Suprapubic skin (tissue), 4 donors: ENCODE data around the gene PMEL. TPM values are rescaled to one million over a fixed set of nuclear protein-coding genes. Genes with fewer than 3 reads are reported as not detected.

Source experiments
- DNase-seq, 2 donors: peaks; one replicate each; pipeline ENCODE4 v3.0.0-alpha.2; 2019; ENCODE audit warnings: low spot score in 2 of 2
- H3K27ac ChIP-seq: fragments of 200-600 bp; sonication (generic); one replicate; pipeline ENCODE4 v1.5.1; 2019
- H3K27me3 ChIP-seq: fragments of 200-600 bp; sonication (generic); one replicate; pipeline ENCODE4 v1.5.1; 2019
- H3K36me3 ChIP-seq: fragments of 200-600 bp; sonication (generic); one replicate; pipeline ENCODE4 v1.5.1; 2019
- H3K4me1 ChIP-seq: fragments of 200-600 bp; sonication (generic); one replicate; pipeline ENCODE4 v1.5.1; 2019
- H3K4me3 ChIP-seq: fragments of 200-600 bp; sonication (generic); one replicate; pipeline ENCODE4 v1.5.1; 2019; ENCODE audit warnings: mild to moderate bottlenecking
- H3K9me3 ChIP-seq: fragments of 200-600 bp; sonication (generic); one replicate; pipeline ENCODE4 v1.5.1; 2019
- CTCF ChIP-seq, 2 donors: fragments of 200-600 bp in 1 of 2; fragments of 450-650 bp in 1 of 2; sonication (generic) in 1 of 2; IDR thresholded peaks; one replicate each; pipeline ENCODE4 v1.5.1; 2016 to 2019; ENCODE audit warnings: antibody characterized with exemption in 2 of 2, mild to moderate bottlenecking in 1 of 2, moderate library complexity in 1 of 2
- EP300 ChIP-seq: sonication (generic); formaldehyde crosslinking; IDR thresholded peaks from one replicate; pipeline ENCODE4 v1.6.1; 2017; ENCODE audit warnings: antibody characterized with exemption
- POLR2A ChIP-seq, 2 donors: fragments of 450-650 bp; IDR thresholded peaks; one replicate each; pipeline ENCODE4 v1.6.1; 2017; ENCODE audit warnings: antibody characterized with exemption in 2 of 2, mild to moderate bottlenecking in 2 of 2, moderate library complexity in 2 of 2
- POLR2AphosphoS5 ChIP-seq, 3 donors: sonication (generic); formaldehyde crosslinking; IDR thresholded peaks; one replicate each; pipeline ENCODE4 v1.6.1; 2017; ENCODE audit warnings: antibody characterized with exemption in 3 of 3
- WGBS: methylation state at CpG from one replicate; pipeline ENCODE4 v1.1.5; 2018; 5-methylcytosine and 5-hydroxymethylcytosine counted together
- total RNA-seq, 4 donors: library from RNA; depleted of rRNA; stranded (reverse); fragments of >200 nt; gene quantifications; one replicate each; pipeline ENCODE4 v1.1.0, GENCODE V29; 2016

Gene PMEL
- total RNA-seq, 4 donors from 2014 or later, result 54.4 to 188 (median 71.7) TPM

GRCh38 chr12:55931317-55931779 is 34.5 kb downstream of the PMEL start:
- DNase-seq, result peak in 1 of 2 donors; percentile 68
- Histone ChIP-seq H3K36me3 (no peaks in the 10 kb centered on the region), H3K27me3 (no peaks in the 10 kb centered on the region), H3K27ac (peak overlapping the region; percentile 98), H3K4me1 (peaks cover 81% of the 10 kb centered on the region), H3K4me3 (peak overlapping the region; percentile 67), H3K9me3 (no peaks in the 10 kb centered on the region)
- no peak for TF ChIP-seq POLR2A (IDR thresholded peaks at IDR 0.05)
- TF ChIP-seq CTCF (IDR thresholded peaks at IDR 0.05), result no peak
- no peak for TF ChIP-seq POLR2AphosphoS5 (IDR thresholded peaks at IDR 0.05)
- no peak for TF ChIP-seq EP300
- WGBS, result 3% methylated on average over 10 of the region's 10 CpGs

- Histone ChIP-seq H3K36me3 (no peaks in the 10 kb centered on the region), H3K9me3 (no peaks in the 10 kb centered on the region), H3K4me1 (peaks cover 81% of the 10 kb centered on the region), H3K27ac (peak within 1 kb of the TSS; percentile 98), H3K27me3 (no peaks in the 10 kb centered on the region), H3K4me3 (peak within 1 kb of the TSS; percentile 67)
- WGBS, result 18% methylated on average over 3 of the region's 3 CpGs
- peak in 1 of 2 donors; percentile 76 for DNase-seq
- TF ChIP-seq EP300 (no peak), POLR2A (IDR thresholded peaks at IDR 0.05) (no peak), CTCF (IDR thresholded peaks at IDR 0.05) (peak; percentile 46 to 54), POLR2AphosphoS5 (IDR thresholded peaks at IDR 0.05) (no peak)
These were observed 35.0 kb downstream of the PMEL start, which contains the start of gene DGKA for GRCh38 chr12:55930771-55931316. DGKA (plus strand) TSS chr12:55931162; CDS start chr12:55936504, 5,342 bp downstream.

GRCh38 chr12:55929306-55929791 is 36.5 kb downstream of the PMEL start:
- H3K4me1 ChIP-seq, result peaks cover 75% of the 10 kb centered on the region
- peak overlapping the region; percentile 98 for H3K27ac ChIP-seq
- H3K36me3 ChIP-seq, result no peaks in the 10 kb centered on the region
- peak overlapping the region; percentile 88 for H3K4me3 ChIP-seq
- no peak for DNase-seq
- TF ChIP-seq POLR2AphosphoS5 (IDR thresholded peaks at IDR 0.05) (no peak), CTCF (IDR thresholded peaks at IDR 0.05) (no peak), EP300 (no peak), POLR2A (IDR thresholded peaks at IDR 0.05) (no peak)
- H3K27me3 ChIP-seq, result no peaks in the 10 kb centered on the region
- H3K9me3 ChIP-seq, result no peaks in the 10 kb centered on the region
- WGBS, result 42% methylated on average over 8 of the region's 8 CpGs

- peak within 1 kb of the TSS; percentile 98 for H3K27ac ChIP-seq
- no peaks in the 10 kb centered on the region for H3K9me3 ChIP-seq
- H3K4me1 ChIP-seq, result peaks cover 64% of the 10 kb centered on the region
- H3K36me3 ChIP-seq, result no peaks in the 10 kb centered on the region
- peak; percentile 95 for DNase-seq
- no peaks in the 10 kb centered on the region for H3K27me3 ChIP-seq
- WGBS, result 9% methylated on average over 33 of the region's 49 CpGs
- TF ChIP-seq POLR2A (IDR thresholded peaks at IDR 0.05) (peak in 1 of 2 donors; percentile 37), CTCF (IDR thresholded peaks at IDR 0.05) (no peak), EP300 (no peak), POLR2AphosphoS5 (IDR thresholded peaks at IDR 0.05) (peak in 2 of 3 donors; percentile 7 to 51)
- H3K4me3 ChIP-seq, result peak within 1 kb of the TSS; percentile 88
These were observed 38.0 kb downstream of the PMEL start, which contains the start of gene PYM1 for GRCh38 chr12:55927588-55928502. PYM1 (minus strand) TSS chr12:55927894; CDS start chr12:55927761, 133 bp downstream.
